HepG2 (cell line): ENCODE results near the gene CHCT1. TPM values are rescaled to one million over a fixed set of nuclear protein-coding genes. Genes with fewer than 3 reads are reported as not detected.

Source experiments
- DNMT1 ChIP-seq: sonication (generic); formaldehyde crosslinking; IDR thresholded peaks from 2 replicates; pipeline ENCODE4 v1.5.1; 2020; ENCODE audit warnings: mild to moderate bottlenecking, missing genetic modification reagents
- FOSL2 ChIP-seq: sonication (generic); formaldehyde crosslinking; IDR thresholded peaks from 2 replicates; pipeline ENCODE4 v1.4.0; 2020; ENCODE audit warnings: missing genetic modification reagents
- GFI1 ChIP-seq: sonication (generic); formaldehyde crosslinking; IDR thresholded peaks from 2 replicates; pipeline ENCODE4 v1.5.0; 2020; ENCODE audit warnings: missing genetic modification reagents, mild to moderate bottlenecking, borderline replicate concordance
- JARID2 ChIP-seq: sonication (generic); formaldehyde crosslinking; IDR thresholded peaks from 2 replicates; pipeline ENCODE4 v1.8.1; 2023; ENCODE audit warnings: missing genetic modification reagents, inconsistent platforms; ENCODE audit not compliant: insufficient replicate concordance
- KAT8 ChIP-seq: IDR thresholded peaks from 2 replicates; pipeline ENCODE4 v1.6.1; 2016; ENCODE audit warnings: missing genetic modification reagents, missing compliant biosample characterization
- MAFF ChIP-seq: IDR thresholded peaks from 2 replicates; pipeline ENCODE4 v1.6.1; 2011; ENCODE audit warnings: low read depth, low read length, improper control_type of control experiment
- NFYC ChIP-seq: IDR thresholded peaks from 2 replicates; pipeline ENCODE4 v1.6.1; 2016; ENCODE audit warnings: missing genetic modification reagents, missing compliant biosample characterization
- NPAS2 ChIP-seq: sonication (generic); formaldehyde crosslinking; IDR thresholded peaks from 2 replicates; pipeline ENCODE4 v1.8.0; 2022; ENCODE audit warnings: mild to moderate bottlenecking, missing genetic modification reagents, borderline replicate concordance
- NR2F2 ChIP-seq: IDR thresholded peaks from 2 replicates; pipeline ENCODE4 v1.6.1; 2012; ENCODE audit warnings: low read depth, inconsistent platforms, borderline replicate concordance
- PRDM10 ChIP-seq: sonication (generic); formaldehyde crosslinking; IDR thresholded peaks from 2 replicates; pipeline ENCODE4 v1.4.0; 2020; ENCODE audit warnings: low read depth, missing genetic modification reagents
- TSC22D2 ChIP-seq: sonication (generic); formaldehyde crosslinking; IDR thresholded peaks from 2 replicates; pipeline ENCODE4 v1.5.1; 2020; ENCODE audit warnings: missing genetic modification reagents, mild to moderate bottlenecking, borderline replicate concordance
- ZBTB33 ChIP-seq: sonication (generic); formaldehyde crosslinking; IDR thresholded peaks from 2 replicates; pipeline ENCODE4 v1.4.0; 2020; ENCODE audit warnings: missing genetic modification reagents
- ZFP36 ChIP-seq: fragments of 150-350 bp; IDR thresholded peaks from 2 replicates; pipeline ENCODE4 v1.6.1; 2018; ENCODE audit warnings: borderline replicate concordance, low read length, low read depth; ENCODE audit not compliant: partially characterized antibody
- ZIK1 ChIP-seq: sonication (generic); formaldehyde crosslinking; IDR thresholded peaks from 2 replicates; pipeline ENCODE4 v1.5.0; 2020; ENCODE audit warnings: mild to moderate bottlenecking, low read depth, missing genetic modification reagents, borderline replicate concordance
- ZNF17 ChIP-seq: sonication (generic); formaldehyde crosslinking; IDR thresholded peaks from 2 replicates; pipeline ENCODE4 v1.5.0; 2020; ENCODE audit warnings: mild to moderate bottlenecking, missing genetic modification reagents
- ZNF296 ChIP-seq: sonication (generic); formaldehyde crosslinking; conservative IDR thresholded peaks from 2 replicates; pipeline ENCODE4 v1.5.0; 2020; ENCODE audit warnings: mild to moderate bottlenecking, missing genetic modification reagents
- ZNF329 ChIP-seq: sonication (generic); formaldehyde crosslinking; IDR thresholded peaks from 2 replicates; pipeline ENCODE4 v1.9.0; 2021; ENCODE audit warnings: low read depth, mild to moderate bottlenecking, missing genetic modification reagents
- ZNF510 ChIP-seq: sonication (generic); formaldehyde crosslinking; IDR thresholded peaks from 2 replicates; pipeline ENCODE4 v1.4.0; 2020; ENCODE audit warnings: low read depth, mild to moderate bottlenecking, missing genetic modification reagents
- ZNF558 ChIP-seq: sonication (generic); formaldehyde crosslinking; IDR thresholded peaks from 2 replicates; pipeline ENCODE4 v1.9.0; 2022; ENCODE audit warnings: mild to moderate bottlenecking, missing genetic modification reagents, borderline replicate concordance
- ZNF629 ChIP-seq: sonication (generic); formaldehyde crosslinking; conservative IDR thresholded peaks from 2 replicates; pipeline ENCODE4 v1.5.0; 2020; ENCODE audit warnings: missing genetic modification reagents
- ZNF883 ChIP-seq: sonication (generic); formaldehyde crosslinking; IDR thresholded peaks from 2 replicates; pipeline ENCODE4 v1.5.1; 2020; ENCODE audit warnings: mild to moderate bottlenecking, missing genetic modification reagents; ENCODE audit errors: not compliant biosample characterization
- ZSCAN5A ChIP-seq: sonication (generic); formaldehyde crosslinking; IDR thresholded peaks from 2 replicates; pipeline ENCODE4 v1.8.0; 2022; ENCODE audit warnings: mild to moderate bottlenecking, missing genetic modification reagents, borderline replicate concordance
- polyA plus RNA-seq, 8 experiments: library from polyadenylated mRNA; depleted of rRNA in 3 of 8; stranded (reverse) in 7 of 8; unstranded in 1 of 8; fragments of >200 nt; fragmentation: Illumina TruSeq in 4 of 8; extraction: Trizol in 4 of 8; gene quantifications; 2 replicates each; pipeline versions ENCODE4 v1.2.1 to v1.2.3, GENCODE V29; 2011 to 2016; ENCODE audit warnings: low read depth in 4 of 8, missing spikeins in 1 of 8, mixed read lengths in 1 of 8; ENCODE audit not compliant: insufficient read depth in 1 of 8
- total RNA-seq, 5 experiments: library from RNA; depleted of rRNA; stranded (reverse); fragments of >200 nt; fragmentation: Illumina TruSeq; extraction: Trizol; gene quantifications; 2 replicates each; pipeline ENCODE4 v1.2.3, GENCODE V29; 2016; ENCODE audit warnings: low read depth in 1 of 5

Gene CHCT1
- total and polyA plus RNA-seq, 2 of the 13 experiments (the other 11 are each of a cell fraction or from before 2014, with no cell fraction given), result not detected

- 0 out of 2 replicates have a peak, but pooled peaks have one; percentile 7 for TF ChIP-seq PRDM10 (CRISPR knock-in tag)
- TF ChIP-seq ZFP36, result no peak
- TF ChIP-seq NPAS2, result no peak
- TF ChIP-seq NR2F2, result peak; percentile 56; the same call in 1 of the 2 replicates
- no peak for TF ChIP-seq JARID2 (CRISPR knock-in tag)
- TF ChIP-seq ZSCAN5A, result peak; percentile 95
- TF ChIP-seq ZNF510, result peak; percentile 85
- no peak; the same call in 1 of the 2 replicates for TF ChIP-seq FOSL2 (CRISPR knock-in tag)
- TF ChIP-seq ZIK1 (CRISPR knock-in tag), result peak; percentile 88; the same call in 1 of the 2 replicates
- TF ChIP-seq ZNF629 (CRISPR knock-in tag), result no peak; the same call in 1 of the 2 replicates
- peak; percentile 94; the same call in 1 of the 2 replicates for TF ChIP-seq ZNF558 (CRISPR knock-in tag)
- peak; percentile 93 for TF ChIP-seq KAT8 (CRISPR knock-in tag)
- TF ChIP-seq ZNF329, result no peak; the same call in 1 of the 2 replicates
- no peak for TF ChIP-seq MAFF
- TF ChIP-seq GFI1 (CRISPR knock-in tag), result peak; percentile 88; the same call in 1 of the 2 replicates
- TF ChIP-seq ZBTB33 (CRISPR knock-in tag), result no peak; the same call in 1 of the 2 replicates
- peak; percentile 58; the same call in 1 of the 2 replicates for TF ChIP-seq TSC22D2 (CRISPR knock-in tag)
- TF ChIP-seq NFYC, result peak; percentile 88
- no peak for TF ChIP-seq ZNF296
- TF ChIP-seq ZNF883 (CRISPR knock-in tag), result peak; percentile 52
- no peak for TF ChIP-seq ZNF17 (CRISPR knock-in tag)
- TF ChIP-seq DNMT1 (CRISPR knock-in tag), result 0 out of 2 replicates have a peak, but pooled peaks have one; percentile 70
Measured at GRCh38 chr17:60392042-60392844, 30.0 kb upstream of the CHCT1 start, which contains the start of gene USP32 (continued).
